ENCODE data around the gene CHCHD4.

The CHCHD4 gene

GRCh38 chr3:14152233-14152962, 27.7 kb upstream of the CHCHD4 start:
- H3K4me2 ChIP-seq, result peak overlapping the region in 4 of 11 experiments; percentile 14 to 49 (median 40); a peak in 3 of 22 replicates
- no peak overlapping the region for H3K27ac ChIP-seq
- no peaks in the 10 kb centered on the region for H3K9me3 ChIP-seq (replicated peaks in 1 of 11)
- no peaks in the 10 kb centered on the region for H3K27me3 ChIP-seq
- H3K4me1 ChIP-seq, result peaks cover 23 to 58% (median 37%) of the 10 kb centered on the region in 10 experiments
- H3K9ac ChIP-seq, result no peak overlapping the region
- peaks cover 0 to 58% (median 11%) of the 10 kb centered on the region in 11 experiments; a peak in 15 of 22 replicates for H4K20me1 ChIP-seq
- no peak overlapping the region for H3K4me3 ChIP-seq
- H3K36me3 ChIP-seq, result peaks cover 35 to 77% (median 56%) of the 10 kb centered on the region in 11 experiments
- no peak for TF ChIP-seq Cebpa-rat (IDR thresholded peaks at IDR 0.05)

GRCh38 chr3:14151471-14152083, 26.9 kb upstream of the CHCHD4 start:
- H3K36me3 ChIP-seq, result peaks cover 34 to 77% (median 53%) of the 10 kb centered on the region in 11 experiments
- H3K4me3 ChIP-seq, result no peak overlapping the region
- H3K4me2 ChIP-seq, result peak overlapping the region in 8 of 11 experiments; percentile 14 to 60 (median 37); a peak in 18 of 22 replicates
- H3K9ac ChIP-seq, result peak overlapping the region in 1 of 11 experiments; percentile 7; a peak in 1 of 22 replicates
- H4K20me1 ChIP-seq, result peaks cover 0 to 55% (median 11%) of the 10 kb centered on the region in 11 experiments; a peak in 15 of 22 replicates
- H3K9me3 ChIP-seq (replicated peaks in 1 of 11), result no peaks in the 10 kb centered on the region
- peaks cover 23 to 66% (median 44%) of the 10 kb centered on the region in 10 experiments for H3K4me1 ChIP-seq
- TF ChIP-seq Cebpa-rat (IDR thresholded peaks at IDR 0.05), result no peak
- no peak overlapping the region for H3K27ac ChIP-seq
- H3K27me3 ChIP-seq, result no peaks in the 10 kb centered on the region

- H3K9ac ChIP-seq, result no peak overlapping the region
- TF ChIP-seq Cebpa-rat (IDR thresholded peaks at IDR 0.05), result no peak
- peaks cover 0 to 50% (median 11%) of the 10 kb centered on the region in 11 experiments; a peak in 15 of 22 replicates for H4K20me1 ChIP-seq
- no peak overlapping the region for H3K4me3 ChIP-seq
- H3K4me1 ChIP-seq, result peaks cover 23 to 69% (median 48%) of the 10 kb centered on the region in 10 experiments
- no peaks in the 10 kb centered on the region for H3K9me3 ChIP-seq (replicated peaks in 1 of 11)
- no peaks in the 10 kb centered on the region for H3K27me3 ChIP-seq
- H3K27ac ChIP-seq, result peak overlapping the region in 1 of 11 experiments; percentile 22; a peak in 1 of 22 replicates
- peaks cover 36 to 79% (median 55%) of the 10 kb centered on the region in 11 experiments for H3K36me3 ChIP-seq
- H3K4me2 ChIP-seq, result 0 out of 22 replicates have a peak overlapping the region, but pooled peaks of 1 of the 11 experiments have one; percentile 47
Measured at GRCh38 chr3:14150491-14151230, 26.0 kb upstream of the CHCHD4 start.

DNA sequence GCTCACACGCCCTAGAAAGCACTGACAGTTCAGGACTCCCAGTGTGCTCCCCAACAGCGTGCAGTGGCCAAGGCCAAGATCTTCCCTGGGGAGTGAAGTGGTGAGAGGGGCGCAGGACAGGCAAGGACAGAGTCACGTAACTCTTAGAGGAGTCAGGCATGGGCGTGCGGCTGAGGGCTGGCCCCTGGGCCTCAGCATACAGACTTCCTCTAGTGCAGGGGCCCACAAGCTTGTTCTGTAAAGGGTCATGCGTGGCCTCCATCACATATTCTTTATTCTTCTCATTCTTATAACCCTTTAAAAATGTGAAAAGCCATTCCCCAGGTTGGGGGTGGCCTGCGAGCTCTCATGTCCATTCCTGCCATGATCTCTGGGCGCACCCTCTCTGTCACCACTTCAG, 25.4 kb upstream of the CHCHD4 start:
- no peak overlapping the region for H3K4me3 ChIP-seq
- H3K9ac ChIP-seq, result no peak overlapping the region
- peaks cover 0 to 50% (median 11%) of the 10 kb centered on the region in 11 experiments; a peak in 15 of 22 replicates for H4K20me1 ChIP-seq
- H3K4me2 ChIP-seq, result no peak overlapping the region
- H3K4me1 ChIP-seq, result peaks cover 19 to 69% (median 48%) of the 10 kb centered on the region in 10 experiments
- H3K27ac ChIP-seq, result peak overlapping the region in 1 of 11 experiments; percentile 22; a peak in 1 of 22 replicates
- no peaks in the 10 kb centered on the region for H3K27me3 ChIP-seq
- no peak for TF ChIP-seq Cebpa-rat (IDR thresholded peaks at IDR 0.05)
- H3K36me3 ChIP-seq, result peaks cover 40 to 84% (median 57%) of the 10 kb centered on the region in 11 experiments
- no peaks in the 10 kb centered on the region for H3K9me3 ChIP-seq (replicated peaks in 1 of 11)

DNA sequence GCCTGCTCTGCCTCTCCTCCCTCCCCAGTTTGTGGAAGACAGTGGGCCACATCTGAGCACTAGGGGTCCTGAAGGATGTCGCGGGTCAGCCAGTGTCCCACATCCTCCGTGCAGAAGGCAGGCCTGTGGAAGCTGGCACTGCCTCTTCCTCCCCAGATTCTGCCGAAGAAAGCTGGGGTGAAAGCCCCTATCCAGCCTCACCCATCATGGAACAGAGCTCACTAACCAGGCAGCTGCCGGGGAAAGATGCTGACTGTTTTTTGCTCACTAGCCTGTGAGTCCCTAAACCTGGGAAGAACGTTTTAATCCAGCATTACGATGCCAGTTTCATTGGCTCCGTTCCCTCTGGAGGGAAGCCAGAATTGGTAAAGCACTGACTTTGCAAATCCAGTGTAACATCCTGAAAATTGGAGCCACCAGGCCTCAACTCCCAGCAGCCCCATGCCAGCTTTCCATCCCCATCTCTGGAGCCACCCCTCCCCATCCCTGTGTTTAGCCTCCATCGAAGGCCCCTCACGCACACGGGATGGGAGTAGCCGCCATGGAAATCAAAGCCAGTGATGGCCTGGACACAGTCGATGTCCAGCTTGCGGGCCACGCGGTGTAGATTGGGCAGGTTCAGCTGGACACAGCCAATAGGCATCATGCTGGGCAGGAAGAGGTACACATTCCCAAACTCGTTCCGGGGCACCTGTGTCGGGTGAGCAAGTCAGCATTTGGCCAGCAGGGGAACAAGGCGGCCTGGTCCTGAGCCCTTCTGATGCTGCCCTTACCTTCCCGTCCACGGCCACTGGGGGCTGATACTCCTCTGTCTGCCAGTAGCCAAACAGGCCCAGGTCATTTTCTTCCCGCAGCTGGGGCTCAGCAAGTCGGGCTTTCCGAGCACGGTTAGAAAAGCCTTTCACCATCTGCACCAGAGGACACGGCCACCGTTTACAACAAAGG, 23.6 kb upstream of the CHCHD4 start:
- no peak for TF ChIP-seq Cebpa-rat (IDR thresholded peaks at IDR 0.05)
- Histone ChIP-seq H3K4me1 (peaks cover 29 to 67% (median 48%) of the 10 kb centered on the region in 10 experiments), H3K9me3 (replicated peaks in 1 of 11) (no peaks in the 10 kb centered on the region), H3K27me3 (no peaks in the 10 kb centered on the region), H3K36me3 (peaks cover 30 to 73% (median 48%) of the 10 kb centered on the region in 11 experiments), H4K20me1 (peaks cover 0 to 41% (median 11%) of the 10 kb centered on the region in 11 experiments; a peak in 15 of 22 replicates), H3K27ac (peak overlapping the region in 3 of 11 experiments; percentile 18 to 89 (median 30); a peak in 4 of 22 replicates), H3K4me3 (no peak overlapping the region), H3K4me2 (peak overlapping the region in 2 of 11 experiments; percentile 90 to 96; a peak in 2 of 22 replicates), H3K9ac (no peak overlapping the region)

DNA sequence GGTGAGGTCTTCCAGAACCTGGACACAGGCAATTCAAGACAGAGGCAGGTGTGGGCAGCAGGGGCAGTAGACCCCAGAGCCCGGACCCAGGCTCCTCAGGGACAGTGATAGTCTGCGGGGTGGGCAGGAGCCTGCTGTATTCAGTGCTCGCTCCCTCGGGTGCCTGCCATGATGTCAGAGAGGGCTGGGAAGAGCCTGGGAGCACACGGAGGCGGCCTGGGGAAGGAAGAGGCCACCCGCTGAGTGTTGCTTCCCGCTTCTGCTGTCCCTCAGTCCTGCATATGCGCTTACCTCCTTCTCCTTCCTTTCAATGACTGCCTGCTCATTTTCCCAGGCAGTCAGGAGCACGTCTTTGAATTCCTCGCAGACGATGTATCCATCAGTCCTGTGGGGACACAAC, 22.9 kb upstream of the CHCHD4 start:
- Histone ChIP-seq H3K36me3 (peaks cover 35 to 70% (median 46%) of the 10 kb centered on the region in 11 experiments), H4K20me1 (peaks cover 0 to 35% (median 11%) of the 10 kb centered on the region in 11 experiments; a peak in 14 of 22 replicates), H3K27ac (peak overlapping the region in 5 of 11 experiments; percentile 18 to 100 (median 30); a peak in 6 of 22 replicates), H3K27me3 (no peaks in the 10 kb centered on the region), H3K9me3 (replicated peaks in 1 of 11) (no peaks in the 10 kb centered on the region), H3K4me1 (peaks cover 29 to 74% (median 55%) of the 10 kb centered on the region in 10 experiments), H3K4me2 (peak overlapping the region in 3 of 11 experiments; percentile 90 to 96 (median 90); a peak in 4 of 22 replicates), H3K4me3 (no peak overlapping the region), H3K9ac (peak overlapping the region in 2 of 11 experiments; percentile 2 to 54; a peak in 2 of 22 replicates)
- no peak for TF ChIP-seq Cebpa-rat (IDR thresholded peaks at IDR 0.05)

GRCh38 chr3:14147066-14147435, 22.4 kb upstream of the CHCHD4 start:
- no peak for TF ChIP-seq Cebpa-rat (IDR thresholded peaks at IDR 0.05)
- Histone ChIP-seq H3K4me3 (no peak overlapping the region), H3K4me2 (peak overlapping the region in 4 of 11 experiments; percentile 12 to 96 (median 90); a peak in 7 of 22 replicates), H3K4me1 (peaks cover 25 to 78% (median 57%) of the 10 kb centered on the region in 10 experiments), H3K27ac (peak overlapping the region in 8 of 11 experiments; percentile 89 to 100 (median 94); a peak in 6 of 22 replicates), H3K9ac (peak overlapping the region in 2 of 11 experiments; percentile 5 to 86; a peak in 2 of 22 replicates), H3K27me3 (no peaks in the 10 kb centered on the region), H4K20me1 (peaks cover 0 to 29% (median 6%) of the 10 kb centered on the region in 11 experiments; a peak in 12 of 22 replicates), H3K9me3 (replicated peaks in 1 of 11) (no peaks in the 10 kb centered on the region), H3K36me3 (peaks cover 35 to 70% (median 44%) of the 10 kb centered on the region in 11 experiments)

Data from BLaER1 treated with 17β-estradiol and CSF1 and Interleukin-3, amounts not matched to agents 10 nM and 100 nM (cell line).